ENCODE data around the gene ECHDC1.
"Not testable (repeated sequence)": the region's sequence is repeated elsewhere in the genome, so short reads cannot be mapped to it uniquely, and the experiment has no call there.

The ECHDC1 gene

GRCh38 chr6:127332383-127332961 is 10.9 kb downstream of the ECHDC1 start:
- Histone ChIP-seq H3K9ac (ENCODE audit: low read depth, low read length, poor library complexity, severe bottlenecking) (no peak overlapping the region), H3K4me3 (ENCODE audit: low read length, poor library complexity, severe bottlenecking) (no peak overlapping the region), H3K4me1 (ENCODE audit: insufficient read depth, low read length, poor library complexity, severe bottlenecking) (peaks cover 11% of the 10 kb centered on the region), H2AFZ (ENCODE audit: low read length) (no peak overlapping the region), H4K20me1 (ENCODE audit: insufficient read depth, low read length, poor library complexity, severe bottlenecking) (peaks cover 15% of the 10 kb centered on the region), H3K4me2 (ENCODE audit: low read depth, low read length, poor library complexity, severe bottlenecking) (no peak overlapping the region), H3K79me2 (ENCODE audit: insufficient read depth, low read length) (peaks cover 51% of the 10 kb centered on the region), H3K9me3 (ENCODE audit: insufficient read depth, low read depth, low read length) (no peaks in the 10 kb centered on the region), H3K27me3 (ENCODE audit: insufficient read depth, low read length, poor library complexity, severe bottlenecking) (no peaks in the 10 kb centered on the region), H3F3A (ENCODE audit: low read depth) (no peaks in the 10 kb centered on the region), H3K36me3 (ENCODE audit: insufficient read depth, low read length) (peaks cover 4% of the 10 kb centered on the region), H3K9me2 (replicated peaks; ENCODE audit: low read depth, low read length) (no peaks in the 10 kb centered on the region)
- TF ChIP-seq, protein P1, sequence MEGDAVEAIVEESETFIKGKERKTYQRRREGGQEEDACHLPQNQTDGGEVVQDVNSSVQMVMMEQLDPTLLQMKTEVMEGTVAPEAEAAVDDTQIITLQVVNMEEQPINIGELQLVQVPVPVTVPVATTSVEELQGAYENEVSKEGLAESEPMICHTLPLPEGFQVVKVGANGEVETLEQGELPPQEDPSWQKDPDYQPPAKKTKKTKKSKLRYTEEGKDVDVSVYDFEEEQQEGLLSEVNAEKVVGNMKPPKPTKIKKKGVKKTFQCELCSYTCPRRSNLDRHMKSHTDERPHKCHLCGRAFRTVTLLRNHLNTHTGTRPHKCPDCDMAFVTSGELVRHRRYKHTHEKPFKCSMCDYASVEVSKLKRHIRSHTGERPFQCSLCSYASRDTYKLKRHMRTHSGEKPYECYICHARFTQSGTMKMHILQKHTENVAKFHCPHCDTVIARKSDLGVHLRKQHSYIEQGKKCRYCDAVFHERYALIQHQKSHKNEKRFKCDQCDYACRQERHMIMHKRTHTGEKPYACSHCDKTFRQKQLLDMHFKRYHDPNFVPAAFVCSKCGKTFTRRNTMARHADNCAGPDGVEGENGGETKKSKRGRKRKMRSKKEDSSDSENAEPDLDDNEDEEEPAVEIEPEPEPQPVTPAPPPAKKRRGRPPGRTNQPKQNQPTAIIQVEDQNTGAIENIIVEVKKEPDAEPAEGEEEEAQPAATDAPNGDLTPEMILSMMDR (conservative IDR thresholded peaks at IDR 0.05; ENCODE audit: low read length) = no peak
- no peak for TF ChIP-seq EZH2phosphoT487 (IDR thresholded peaks at IDR 0.05; ENCODE audit: borderline replicate concordance)

GRCh38 chr6:127331256-127331655 is 12.2 kb downstream of the ECHDC1 start:
- H3K4me3 ChIP-seq (ENCODE audit: low read length, poor library complexity, severe bottlenecking); H3K9me2 ChIP-seq (replicated peaks; ENCODE audit: low read depth, low read length); H3K4me2 ChIP-seq (ENCODE audit: low read depth, low read length, poor library complexity, severe bottlenecking); H3F3A ChIP-seq (ENCODE audit: low read depth); H3K9me3 ChIP-seq (ENCODE audit: insufficient read depth, low read depth, low read length); H3K4me1 ChIP-seq (ENCODE audit: insufficient read depth, low read length, poor library complexity, severe bottlenecking); H3K9ac ChIP-seq (ENCODE audit: low read depth, low read length, poor library complexity, severe bottlenecking); H4K20me1 ChIP-seq (ENCODE audit: insufficient read depth, low read length, poor library complexity, severe bottlenecking); H2AFZ ChIP-seq (ENCODE audit: low read length); H3K27me3 ChIP-seq (ENCODE audit: insufficient read depth, low read length, poor library complexity, severe bottlenecking): not testable (repeated sequence)
- H3K79me2 ChIP-seq (ENCODE audit: insufficient read depth, low read length) = peaks cover 39% of the 10 kb centered on the region
- peaks cover 12% of the 10 kb centered on the region for H3K36me3 ChIP-seq (ENCODE audit: insufficient read depth, low read length)

- peaks cover 10% of the 10 kb centered on the region for H3K79me2 ChIP-seq (ENCODE audit: insufficient read depth, low read length)
- H3K36me3 ChIP-seq (ENCODE audit: insufficient read depth, low read length) = peaks cover 29% of the 10 kb centered on the region
Measured at GRCh38 chr6:127328043-127328609, 15.3 kb downstream of the ECHDC1 start.

More at GRCh38 chr6:127328043-127328609, 15.3 kb downstream of the ECHDC1 start:
- TF ChIP-seq, protein P1 (conservative IDR thresholded peaks at IDR 0.05; ENCODE audit: low read length) = no peak
- no peak for TF ChIP-seq EZH2phosphoT487 (IDR thresholded peaks at IDR 0.05; ENCODE audit: borderline replicate concordance)
- Histone ChIP-seq H3K9me3 (ENCODE audit: insufficient read depth, low read depth, low read length) (no peaks in the 10 kb centered on the region), H3F3A (ENCODE audit: low read depth) (no peaks in the 10 kb centered on the region), H4K20me1 (ENCODE audit: insufficient read depth, low read length, poor library complexity, severe bottlenecking) (no peaks in the 10 kb centered on the region), H3K9ac (ENCODE audit: low read depth, low read length, poor library complexity, severe bottlenecking) (no peak overlapping the region), H3K4me1 (ENCODE audit: insufficient read depth, low read length, poor library complexity, severe bottlenecking) (no peaks in the 10 kb centered on the region), H3K9me2 (replicated peaks; ENCODE audit: low read depth, low read length) (no peaks in the 10 kb centered on the region), H2AFZ (ENCODE audit: low read length) (no peak overlapping the region), H3K4me3 (ENCODE audit: low read length, poor library complexity, severe bottlenecking) (no peak overlapping the region), H3K27me3 (ENCODE audit: insufficient read depth, low read length, poor library complexity, severe bottlenecking) (no peaks in the 10 kb centered on the region), H3K4me2 (ENCODE audit: low read depth, low read length, poor library complexity, severe bottlenecking) (no peak overlapping the region)
